ENCODE data around the gene CCDC110.

- TF ChIP-seq, protein P1, sequence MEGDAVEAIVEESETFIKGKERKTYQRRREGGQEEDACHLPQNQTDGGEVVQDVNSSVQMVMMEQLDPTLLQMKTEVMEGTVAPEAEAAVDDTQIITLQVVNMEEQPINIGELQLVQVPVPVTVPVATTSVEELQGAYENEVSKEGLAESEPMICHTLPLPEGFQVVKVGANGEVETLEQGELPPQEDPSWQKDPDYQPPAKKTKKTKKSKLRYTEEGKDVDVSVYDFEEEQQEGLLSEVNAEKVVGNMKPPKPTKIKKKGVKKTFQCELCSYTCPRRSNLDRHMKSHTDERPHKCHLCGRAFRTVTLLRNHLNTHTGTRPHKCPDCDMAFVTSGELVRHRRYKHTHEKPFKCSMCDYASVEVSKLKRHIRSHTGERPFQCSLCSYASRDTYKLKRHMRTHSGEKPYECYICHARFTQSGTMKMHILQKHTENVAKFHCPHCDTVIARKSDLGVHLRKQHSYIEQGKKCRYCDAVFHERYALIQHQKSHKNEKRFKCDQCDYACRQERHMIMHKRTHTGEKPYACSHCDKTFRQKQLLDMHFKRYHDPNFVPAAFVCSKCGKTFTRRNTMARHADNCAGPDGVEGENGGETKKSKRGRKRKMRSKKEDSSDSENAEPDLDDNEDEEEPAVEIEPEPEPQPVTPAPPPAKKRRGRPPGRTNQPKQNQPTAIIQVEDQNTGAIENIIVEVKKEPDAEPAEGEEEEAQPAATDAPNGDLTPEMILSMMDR (IDR thresholded peaks at IDR 0.05), result no peak
- peak; percentile 58 for TF ChIP-seq NRF1 (IDR thresholded peaks at IDR 0.05; ENCODE audit: low read depth, low read length)
- no peak for TF ChIP-seq ELF1 (IDR thresholded peaks at IDR 0.05)
- TF ChIP-seq RCOR1 (IDR thresholded peaks at IDR 0.05; ENCODE audit: low read length), result no peak
- TF ChIP-seq NFIC (IDR thresholded peaks at IDR 0.05; ENCODE audit: borderline replicate concordance), result no peak
- TF ChIP-seq GABPA (IDR thresholded peaks at IDR 0.05; ENCODE audit: low read depth), result no peak
- TF ChIP-seq, protein P2, sequence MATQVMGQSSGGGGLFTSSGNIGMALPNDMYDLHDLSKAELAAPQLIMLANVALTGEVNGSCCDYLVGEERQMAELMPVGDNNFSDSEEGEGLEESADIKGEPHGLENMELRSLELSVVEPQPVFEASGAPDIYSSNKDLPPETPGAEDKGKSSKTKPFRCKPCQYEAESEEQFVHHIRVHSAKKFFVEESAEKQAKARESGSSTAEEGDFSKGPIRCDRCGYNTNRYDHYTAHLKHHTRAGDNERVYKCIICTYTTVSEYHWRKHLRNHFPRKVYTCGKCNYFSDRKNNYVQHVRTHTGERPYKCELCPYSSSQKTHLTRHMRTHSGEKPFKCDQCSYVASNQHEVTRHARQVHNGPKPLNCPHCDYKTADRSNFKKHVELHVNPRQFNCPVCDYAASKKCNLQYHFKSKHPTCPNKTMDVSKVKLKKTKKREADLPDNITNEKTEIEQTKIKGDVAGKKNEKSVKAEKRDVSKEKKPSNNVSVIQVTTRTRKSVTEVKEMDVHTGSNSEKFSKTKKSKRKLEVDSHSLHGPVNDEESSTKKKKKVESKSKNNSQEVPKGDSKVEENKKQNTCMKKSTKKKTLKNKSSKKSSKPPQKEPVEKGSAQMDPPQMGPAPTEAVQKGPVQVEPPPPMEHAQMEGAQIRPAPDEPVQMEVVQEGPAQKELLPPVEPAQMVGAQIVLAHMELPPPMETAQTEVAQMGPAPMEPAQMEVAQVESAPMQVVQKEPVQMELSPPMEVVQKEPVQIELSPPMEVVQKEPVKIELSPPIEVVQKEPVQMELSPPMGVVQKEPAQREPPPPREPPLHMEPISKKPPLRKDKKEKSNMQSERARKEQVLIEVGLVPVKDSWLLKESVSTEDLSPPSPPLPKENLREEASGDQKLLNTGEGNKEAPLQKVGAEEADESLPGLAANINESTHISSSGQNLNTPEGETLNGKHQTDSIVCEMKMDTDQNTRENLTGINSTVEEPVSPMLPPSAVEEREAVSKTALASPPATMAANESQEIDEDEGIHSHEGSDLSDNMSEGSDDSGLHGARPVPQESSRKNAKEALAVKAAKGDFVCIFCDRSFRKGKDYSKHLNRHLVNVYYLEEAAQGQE (IDR thresholded peaks at IDR 0.05; ENCODE audit: low read depth, low read length), result no peak
These were observed 45.7 kb downstream of the CCDC110 start, which contains the start of gene UFSP2 for GRCh38 chr4:185425647-185426352.
